ENCODE data around the gene MUC2. TPM values are rescaled to one million over a fixed set of nuclear protein-coding genes. Genes with fewer than 3 reads are reported as not detected.

The MUC2 gene
- total RNA-seq, 1 donor from 2014 or later: 2.7 TPM

DNA sequence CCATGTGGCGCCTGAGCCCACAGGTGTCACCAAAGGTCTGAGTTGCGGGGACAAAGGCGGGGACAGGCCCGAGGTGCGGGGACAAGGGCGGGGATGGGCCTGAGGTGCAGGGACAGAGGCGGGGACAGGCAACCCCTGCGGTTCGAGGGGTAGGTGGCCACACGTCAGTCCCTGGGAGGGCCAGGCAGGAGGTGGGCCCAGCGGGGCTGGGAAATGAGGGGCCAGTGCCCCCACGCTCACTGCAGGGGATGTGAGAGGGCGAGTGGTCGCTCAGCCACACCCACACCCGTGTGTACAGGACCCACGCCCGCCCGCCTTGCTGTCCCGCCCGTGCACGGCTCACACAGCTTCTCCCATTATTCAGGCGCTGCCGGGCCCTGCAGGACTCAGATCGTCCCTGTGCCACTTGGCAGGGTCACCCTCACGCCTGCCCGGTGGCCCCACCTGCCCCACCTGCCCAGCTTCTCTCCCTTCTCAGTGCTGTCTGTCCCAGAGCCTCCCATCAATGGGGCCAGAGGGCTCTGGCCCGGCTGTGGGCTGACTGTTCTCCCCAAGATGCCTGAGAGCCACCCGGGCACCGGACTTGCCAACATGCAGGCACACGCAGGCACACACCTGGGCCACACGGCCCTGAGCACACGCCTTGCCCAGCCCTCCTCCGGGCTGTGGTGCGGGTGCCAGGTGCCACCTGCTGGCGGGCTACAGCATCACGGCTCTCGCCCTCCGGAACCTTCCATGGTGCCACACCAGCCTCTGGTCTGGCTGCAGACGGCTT, 23.9 kb upstream of the MUC2 start:
- no peaks in the 10 kb centered on the region for H3K9me3 Mint-ChIP-seq
- no peak overlapping the region for H3K4me3 Mint-ChIP-seq
- H3K4me1 Mint-ChIP-seq (ENCODE audit: unreplicated experiment): peaks cover 4% of the 10 kb centered on the region
- peaks cover 7% of the 10 kb centered on the region for H3K27me3 Mint-ChIP-seq
- no peak for DNase-seq (ENCODE audit: extremely low spot score, unreplicated experiment)
- TF ChIP-seq, protein P1, sequence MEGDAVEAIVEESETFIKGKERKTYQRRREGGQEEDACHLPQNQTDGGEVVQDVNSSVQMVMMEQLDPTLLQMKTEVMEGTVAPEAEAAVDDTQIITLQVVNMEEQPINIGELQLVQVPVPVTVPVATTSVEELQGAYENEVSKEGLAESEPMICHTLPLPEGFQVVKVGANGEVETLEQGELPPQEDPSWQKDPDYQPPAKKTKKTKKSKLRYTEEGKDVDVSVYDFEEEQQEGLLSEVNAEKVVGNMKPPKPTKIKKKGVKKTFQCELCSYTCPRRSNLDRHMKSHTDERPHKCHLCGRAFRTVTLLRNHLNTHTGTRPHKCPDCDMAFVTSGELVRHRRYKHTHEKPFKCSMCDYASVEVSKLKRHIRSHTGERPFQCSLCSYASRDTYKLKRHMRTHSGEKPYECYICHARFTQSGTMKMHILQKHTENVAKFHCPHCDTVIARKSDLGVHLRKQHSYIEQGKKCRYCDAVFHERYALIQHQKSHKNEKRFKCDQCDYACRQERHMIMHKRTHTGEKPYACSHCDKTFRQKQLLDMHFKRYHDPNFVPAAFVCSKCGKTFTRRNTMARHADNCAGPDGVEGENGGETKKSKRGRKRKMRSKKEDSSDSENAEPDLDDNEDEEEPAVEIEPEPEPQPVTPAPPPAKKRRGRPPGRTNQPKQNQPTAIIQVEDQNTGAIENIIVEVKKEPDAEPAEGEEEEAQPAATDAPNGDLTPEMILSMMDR (conservative IDR thresholded peaks at IDR 0.05): peak; percentile 94
- no peaks in the 10 kb centered on the region for H3K36me3 Mint-ChIP-seq
- no peak overlapping the region for H3K27ac Mint-ChIP-seq

DNA sequence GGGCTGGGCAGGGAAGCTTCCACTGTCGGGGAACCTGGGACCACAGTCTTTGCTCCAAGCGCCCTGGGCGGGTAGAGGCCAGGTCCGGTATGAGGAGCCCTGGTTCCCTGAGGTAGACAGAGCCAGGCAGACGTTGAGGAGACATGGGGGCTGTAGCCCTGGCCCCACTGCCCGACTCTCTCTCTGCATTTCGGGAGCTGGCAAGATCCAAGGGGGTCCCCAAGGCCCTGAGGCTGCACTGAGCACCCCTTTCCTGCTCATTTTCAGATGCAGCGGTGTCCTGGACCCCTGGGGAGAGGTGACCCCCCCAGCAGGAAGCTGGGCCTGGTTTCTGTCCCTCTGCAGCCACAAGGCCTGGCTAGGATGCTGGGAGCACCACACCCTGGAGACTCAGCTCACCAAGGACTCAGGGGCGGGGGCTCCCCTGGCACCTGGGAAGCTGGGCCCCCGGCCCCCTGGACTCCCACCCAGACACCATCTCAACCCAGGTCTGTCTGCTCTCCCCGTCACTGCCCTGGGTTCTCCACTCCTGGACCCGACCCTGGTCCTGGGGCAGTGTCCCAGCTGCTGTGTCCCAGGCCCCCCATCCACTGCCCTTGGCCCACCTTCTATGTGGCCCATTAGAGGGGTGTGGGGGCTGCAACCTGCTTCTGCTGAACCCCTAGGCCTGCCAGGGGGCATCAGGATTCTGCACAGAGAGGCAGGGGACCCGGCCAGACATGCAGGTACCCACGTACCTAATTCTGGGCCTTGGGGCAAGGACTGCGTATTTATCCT, 23.1 kb upstream of the MUC2 start:
- TF ChIP-seq, protein P1 (conservative IDR thresholded peaks at IDR 0.05): peak; percentile 6
- H3K4me1 Mint-ChIP-seq (ENCODE audit: unreplicated experiment): peaks cover 4% of the 10 kb centered on the region
- H3K36me3 Mint-ChIP-seq: no peaks in the 10 kb centered on the region
- no peak overlapping the region for H3K4me3 Mint-ChIP-seq
- peaks cover 7% of the 10 kb centered on the region for H3K27me3 Mint-ChIP-seq
- no peaks in the 10 kb centered on the region for H3K9me3 Mint-ChIP-seq
- H3K27ac Mint-ChIP-seq: no peak overlapping the region
- DNase-seq (ENCODE audit: extremely low spot score, unreplicated experiment): no peak

DNA sequence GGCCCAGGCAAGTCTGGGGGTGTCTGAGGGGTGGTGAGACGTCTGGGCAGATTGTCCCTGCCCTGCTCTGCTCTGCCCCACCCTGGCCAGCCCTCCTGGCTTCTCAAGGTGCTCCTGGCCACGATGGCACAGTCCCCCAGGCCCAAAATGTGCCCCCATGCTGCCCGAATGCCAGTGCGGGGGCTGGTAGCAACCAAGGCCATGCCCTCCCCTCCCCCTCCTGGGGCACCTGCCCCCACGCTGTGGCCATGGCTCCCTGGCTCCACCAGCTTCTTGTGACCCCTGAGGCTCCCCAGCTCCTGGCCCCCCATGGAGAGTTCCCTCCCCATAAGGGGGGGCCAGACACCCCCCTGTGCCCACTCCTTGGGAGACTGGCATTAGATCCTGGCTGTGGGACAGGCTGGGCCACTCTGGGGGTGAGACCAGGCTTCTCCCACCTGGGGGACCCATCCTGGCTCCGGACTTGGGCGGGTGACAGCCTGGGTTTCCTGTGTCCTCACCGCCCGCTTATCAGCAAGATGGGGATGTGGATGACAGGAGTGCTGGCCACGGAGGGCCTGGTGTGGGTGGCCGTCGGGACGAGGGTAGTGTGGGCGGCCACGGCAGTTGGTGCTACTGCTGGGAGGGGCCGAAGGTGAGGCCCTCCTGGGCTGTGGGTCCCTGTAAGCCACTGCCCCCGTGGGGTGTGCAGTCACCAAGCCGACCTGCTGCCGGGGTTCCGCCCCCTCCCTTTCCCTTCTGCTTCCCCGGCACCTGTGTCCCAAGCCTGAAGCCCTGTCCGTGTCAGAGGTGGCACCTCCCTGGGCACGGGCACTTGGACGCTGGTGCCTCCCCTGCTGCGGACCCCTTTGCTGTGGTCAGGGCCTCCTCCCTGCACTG, 22.3 kb upstream of the MUC2 start:
- no peaks in the 10 kb centered on the region for H3K9me3 Mint-ChIP-seq
- DNase-seq (ENCODE audit: extremely low spot score, unreplicated experiment): no peak
- peaks cover 4% of the 10 kb centered on the region for H3K4me1 Mint-ChIP-seq (ENCODE audit: unreplicated experiment)
- TF ChIP-seq, protein P1 (conservative IDR thresholded peaks at IDR 0.05): no peak
- no peak overlapping the region for H3K27ac Mint-ChIP-seq
- H3K27me3 Mint-ChIP-seq: peaks cover under 1% of the 10 kb centered on the region
- H3K4me3 Mint-ChIP-seq: no peak overlapping the region
- no peaks in the 10 kb centered on the region for H3K36me3 Mint-ChIP-seq

DNA sequence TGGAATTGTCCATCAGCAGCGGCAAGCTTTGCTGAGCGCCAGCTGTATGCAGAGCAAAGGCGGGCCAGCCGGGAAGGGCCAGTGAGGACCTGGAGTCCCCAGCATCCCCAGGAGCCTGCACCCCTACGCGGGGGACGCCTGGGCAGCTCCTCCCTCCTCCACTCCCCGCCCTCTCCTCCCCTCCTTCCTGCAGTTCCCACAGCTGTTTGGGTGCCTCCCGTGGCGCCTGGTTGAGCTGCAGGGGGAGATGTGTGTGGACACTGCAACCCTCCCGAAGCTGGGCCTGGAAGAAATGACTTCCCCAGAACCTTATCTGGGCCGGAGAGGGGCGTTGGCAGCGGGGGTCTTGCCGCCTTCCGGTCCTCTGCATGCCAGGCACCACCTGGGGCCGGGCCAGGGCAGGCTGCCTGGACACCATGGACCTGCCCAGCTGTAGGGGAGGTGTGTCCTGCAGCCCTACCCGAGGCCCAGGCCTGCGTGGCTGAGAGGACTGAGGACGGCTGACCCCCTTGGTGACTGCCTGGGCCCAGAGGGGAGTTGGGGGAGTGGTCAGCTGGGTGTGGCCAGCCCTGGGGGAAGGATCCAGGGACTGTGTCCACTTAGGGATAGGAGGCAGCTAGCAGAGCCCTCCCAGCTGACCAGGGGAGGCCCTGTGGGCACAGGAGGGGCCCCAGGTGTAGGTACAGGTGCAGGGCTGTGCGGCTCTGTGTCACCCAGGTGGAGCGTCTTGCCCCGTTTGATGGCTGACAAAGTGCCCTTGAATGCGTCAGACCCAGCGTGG, 21.4 kb upstream of the MUC2 start:
- no peak overlapping the region for H3K4me3 Mint-ChIP-seq
- H3K9me3 Mint-ChIP-seq: no peaks in the 10 kb centered on the region
- TF ChIP-seq, protein P1 (conservative IDR thresholded peaks at IDR 0.05): no peak
- H3K27ac Mint-ChIP-seq: no peak overlapping the region
- DNase-seq (ENCODE audit: extremely low spot score, unreplicated experiment): no peak
- no peaks in the 10 kb centered on the region for H3K27me3 Mint-ChIP-seq
- H3K4me1 Mint-ChIP-seq (ENCODE audit: unreplicated experiment): peaks cover 4% of the 10 kb centered on the region
- H3K36me3 Mint-ChIP-seq: no peaks in the 10 kb centered on the region

Data from type B pancreatic cell (in vitro differentiated cells).